GM18507 (cell line): ENCODE data around the gene KRT4.

Source experiments
- DNase-seq: peaks from one replicate; pipeline ENCODE4 v3.0.0; 2011; ENCODE audit warnings: low read depth; ENCODE audit not compliant: insufficient read length; ENCODE audit errors: extremely low spot score
- FAIRE-seq: peaks from 2 replicates; lab custom pipeline; 2011; peaks lifted over from hg19 to GRCh38; lab: Jason Lieb, UNC

The KRT4 gene

GRCh38 chr12:52782502-52782901 is 31.4 kb downstream of the KRT4 start:
- FAIRE-seq = no peak
- DNase-seq = no peak

- DNase-seq (no peak), FAIRE-seq (no peak)
These were observed 32.4 kb downstream of the KRT4 start for GRCh38 chr12:52781399-52782082.

- DNase-seq (no peak), FAIRE-seq (no peak)
These were observed 34.0 kb downstream of the KRT4 start for GRCh38 chr12:52779914-52780313.

GRCh38 chr12:52778833-52779232 is 35.1 kb downstream of the KRT4 start:
- DNase-seq = no peak
- FAIRE-seq = no peak

GRCh38 chr12:52777566-52777965 is 36.4 kb downstream of the KRT4 start:
- DNase-seq = no peak
- no peak for FAIRE-seq

- DNase-seq = no peak
- FAIRE-seq = no peak
These were observed 37.0 kb downstream of the KRT4 start, which contains the start of gene KRT76 for GRCh38 chr12:52776913-52777395. KRT76 (minus strand) TSS chr12:52777345; CDS start chr12:52777291, 54 bp downstream.

- FAIRE-seq (no peak), DNase-seq (no peak)
These were observed 37.5 kb downstream of the KRT4 start for GRCh38 chr12:52776435-52776834.

- FAIRE-seq = no peak
These were observed 39.2 kb downstream of the KRT4 start for GRCh38 chr12:52774629-52775250.

GRCh38 chr12:52772772-52773171 is 41.1 kb downstream of the KRT4 start:
- FAIRE-seq (no peak), DNase-seq (no peak)

More at GRCh38 chr12:52774629-52775250, 39.2 kb downstream of the KRT4 start:
- DNase-seq = no peak

- FAIRE-seq = no peak
- no peak for DNase-seq
These were observed 41.7 kb downstream of the KRT4 start for GRCh38 chr12:52772188-52772587.

- no peak for FAIRE-seq
- no peak for DNase-seq
These were observed 42.4 kb downstream of the KRT4 start for GRCh38 chr12:52771505-52771904.

- DNase-seq (no peak), FAIRE-seq (no peak)
These were observed 42.8 kb downstream of the KRT4 start for GRCh38 chr12:52771088-52771487.

GRCh38 chr12:52769946-52770345 is 44.0 kb downstream of the KRT4 start:
- FAIRE-seq (no peak), DNase-seq (no peak)

GRCh38 chr12:52769354-52769753 is 44.6 kb downstream of the KRT4 start:
- DNase-seq = no peak
- FAIRE-seq = no peak

GRCh38 chr12:52768479-52769200 is 45.3 kb downstream of the KRT4 start:
- FAIRE-seq = no peak
- DNase-seq = no peak

GRCh38 chr12:52767427-52767826 is 46.5 kb downstream of the KRT4 start:
- FAIRE-seq (no peak), DNase-seq (no peak)

- FAIRE-seq (no peak), DNase-seq (no peak)
These were observed 46.9 kb downstream of the KRT4 start for GRCh38 chr12:52767020-52767379.

- no peak for DNase-seq
- FAIRE-seq = no peak
These were observed 47.4 kb downstream of the KRT4 start for GRCh38 chr12:52766351-52767019.

- no peak for FAIRE-seq
These were observed 48.2 kb downstream of the KRT4 start for GRCh38 chr12:52765702-52766101.

GRCh38 chr12:52763991-52764390 is 49.9 kb downstream of the KRT4 start:
- FAIRE-seq (no peak), DNase-seq (no peak)

More at GRCh38 chr12:52765702-52766101, 48.2 kb downstream of the KRT4 start:
- no peak for DNase-seq
